ENCODE measurements around the gene RARA. TPM values are rescaled to one million over a fixed set of nuclear protein-coding genes. Genes with fewer than 3 reads are reported as not detected.

The RARA gene
- total RNA-seq, 1 experiment from 2014 or later: 25.4 TPM

- H3K27ac ChIP-seq (ENCODE audit: low read depth, low read length, poor library complexity, severe bottlenecking): peak overlapping the region; percentile 79
- ChIA-PET CTCF (no interaction called here), POLR2A (ENCODE audit: low non-redundant PET) (no interaction called here)
- H3K27me3 ChIP-seq (replicated peaks; ENCODE audit: insufficient read depth, low read depth, low read length, poor library complexity): no peaks in the 10 kb centered on the region
- no peaks in the 10 kb centered on the region for H3K9me3 ChIP-seq (ENCODE audit: low read depth, low read length, poor library complexity, severe bottlenecking)
- intact Hi-C loops (cut with micrococcal nuclease; ENCODE audit: unreplicated experiment): no loop called here
- H3K4me3 ChIP-seq (ENCODE audit: low read depth, low read length, poor library complexity, severe bottlenecking): peak overlapping the region; percentile 63
- TF ChIP-seq EZH2 (IDR thresholded peaks at IDR 0.05; ENCODE audit: borderline replicate concordance, low read depth, low read length, poor library complexity, severe bottlenecking): no peak
- no peak for TF ChIP-seq CTCF (conservative IDR thresholded peaks at IDR 0.05; ENCODE audit: low read depth, low read length)
- no peaks in the 10 kb centered on the region for H3K36me3 ChIP-seq (ENCODE audit: insufficient read depth, low read length, poor library complexity, severe bottlenecking)
- peaks cover 37% of the 10 kb centered on the region for H3K4me1 ChIP-seq (ENCODE audit: insufficient read depth, low read length, poor library complexity, severe bottlenecking)
- BruUV-seq (replicated peaks): no TSS peak
- no peak for DNase-seq (ENCODE audit: low spot score)
Observed at GRCh38 chr17:40342504-40343218, 33.7 kb downstream of the RARA start.

- TF ChIP-seq EZH2 (IDR thresholded peaks at IDR 0.05; ENCODE audit: borderline replicate concordance, low read depth, low read length, poor library complexity, severe bottlenecking): no peak
- no peak for TF ChIP-seq CTCF (conservative IDR thresholded peaks at IDR 0.05; ENCODE audit: low read depth, low read length)
- H3K4me3 ChIP-seq (ENCODE audit: low read depth, low read length, poor library complexity, severe bottlenecking): peak overlapping the region; percentile 63
- H3K36me3 ChIP-seq (ENCODE audit: insufficient read depth, low read length, poor library complexity, severe bottlenecking): no peaks in the 10 kb centered on the region
- H3K27ac ChIP-seq (ENCODE audit: low read depth, low read length, poor library complexity, severe bottlenecking): peak overlapping the region; percentile 79
- CTCF ChIA-PET: no interaction called here
- H3K4me1 ChIP-seq (ENCODE audit: insufficient read depth, low read length, poor library complexity, severe bottlenecking): peaks cover 45% of the 10 kb centered on the region
- POLR2A ChIA-PET (ENCODE audit: low non-redundant PET): no interaction called here
- DNase-seq (ENCODE audit: low spot score): no peak
- H3K27me3 ChIP-seq (replicated peaks; ENCODE audit: insufficient read depth, low read depth, low read length, poor library complexity): no peaks in the 10 kb centered on the region
- no TSS peak for BruUV-seq (replicated peaks)
- H3K9me3 ChIP-seq (ENCODE audit: low read depth, low read length, poor library complexity, severe bottlenecking): no peaks in the 10 kb centered on the region
- intact Hi-C loops (cut with micrococcal nuclease; ENCODE audit: unreplicated experiment): no loop called here
Observed at GRCh38 chr17:40343219-40344119, 34.5 kb downstream of the RARA start.

DNA sequence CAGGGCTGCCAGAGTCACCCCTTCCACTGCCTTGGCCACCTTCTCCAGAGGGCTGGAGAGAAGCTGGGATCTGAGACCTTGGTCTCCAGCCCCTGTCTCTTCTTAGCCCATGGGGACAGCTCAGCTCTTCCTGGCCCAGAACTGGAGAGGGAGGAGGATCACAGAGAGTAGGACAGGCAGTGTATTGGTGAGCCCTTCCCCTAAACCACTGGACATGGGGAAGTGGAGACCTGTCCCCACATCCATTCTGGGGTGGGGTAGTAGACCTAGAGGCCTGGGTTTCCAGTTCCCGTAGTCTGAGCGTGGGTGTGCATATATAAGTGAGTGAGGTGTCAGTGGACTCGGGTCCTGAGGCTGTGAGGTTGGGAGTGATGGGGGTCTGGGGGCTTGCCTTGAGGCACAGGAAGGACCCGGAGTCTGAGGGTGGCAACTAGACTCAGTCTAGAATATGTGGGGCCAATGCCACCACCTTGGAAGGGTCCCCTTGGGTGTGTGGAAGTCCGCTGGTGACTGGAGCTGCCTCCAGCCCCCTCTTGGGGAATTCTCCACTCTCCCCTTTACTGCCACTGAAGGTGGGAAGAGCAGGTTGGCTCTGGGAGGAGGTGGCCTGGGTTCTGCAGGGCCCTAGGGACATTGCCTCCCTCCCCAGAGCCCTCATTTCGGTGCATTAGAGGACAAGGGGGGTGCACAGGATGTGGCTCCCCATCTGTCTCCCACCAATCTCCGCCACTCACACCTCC lies 35.6 kb downstream of the RARA start:
- no peaks in the 10 kb centered on the region for H3K9me3 ChIP-seq (ENCODE audit: low read depth, low read length, poor library complexity, severe bottlenecking)
- ChIA-PET POLR2A (ENCODE audit: low non-redundant PET) (no interaction called here), CTCF (interaction anchor here (0.5 kb wide), 1 partner anchor 230 kb away, joined by 4 read pairs; no protein-coding TSS in a partner anchor)
- peaks cover 52% of the 10 kb centered on the region for H3K4me1 ChIP-seq (ENCODE audit: insufficient read depth, low read length, poor library complexity, severe bottlenecking)
- DNase-seq (ENCODE audit: low spot score): no peak
- intact Hi-C loops (cut with micrococcal nuclease; ENCODE audit: unreplicated experiment): no loop called here
- BruUV-seq (replicated peaks): no TSS peak
- TF ChIP-seq CTCF (conservative IDR thresholded peaks at IDR 0.05; ENCODE audit: low read depth, low read length) (no peak), EZH2 (IDR thresholded peaks at IDR 0.05; ENCODE audit: borderline replicate concordance, low read depth, low read length, poor library complexity, severe bottlenecking) (no peak)
- no peaks in the 10 kb centered on the region for H3K27me3 ChIP-seq (replicated peaks; ENCODE audit: insufficient read depth, low read depth, low read length, poor library complexity)
- H3K36me3 ChIP-seq (ENCODE audit: insufficient read depth, low read length, poor library complexity, severe bottlenecking): no peaks in the 10 kb centered on the region
- peak overlapping the region; percentile 65 for H3K27ac ChIP-seq (ENCODE audit: low read depth, low read length, poor library complexity, severe bottlenecking)
- H3K4me3 ChIP-seq (ENCODE audit: low read depth, low read length, poor library complexity, severe bottlenecking): peak overlapping the region; percentile 63

All from A673 (cell line).